HL-60 (cell line): ENCODE measurements around the gene CDHR5.
"Not testable (repeated sequence)": the region's sequence is repeated elsewhere in the genome, so short reads cannot be mapped to it uniquely, and the experiment has no call there.

Source experiments
- DNase-seq, 2 experiments: peaks; one replicate each; pipeline ENCODE4 v3.0.0-alpha.2; 2010 to 2020; ENCODE audit warnings: low read depth in 1 of 2, low spot score in 1 of 2
- H3K27ac ChIP-seq: fragments of 250-450 bp; sonication (Bioruptor Pico); replicated peaks from 2 replicates; pipeline ENCODE4 v1.5.1; 2020; ENCODE audit warnings: mild to moderate bottlenecking, moderate library complexity
- H3K27me3 ChIP-seq: fragments of 250-450 bp; sonication (Bioruptor Pico); 2 replicates; pipeline ENCODE4 v1.5.1; 2021; ENCODE audit warnings: mild to moderate bottlenecking, moderate library complexity; ENCODE audit not compliant: insufficient read depth, poor library complexity, severe bottlenecking
- H3K4me3 ChIP-seq: replicated peaks from 2 replicates; pipeline ENCODE4 v1.5.1; 2011; ENCODE audit warnings: mild to moderate bottlenecking, control low read depth, low read length; ENCODE audit not compliant: insufficient read depth
- CTCF ChIP-seq: IDR thresholded peaks from one replicate; pipeline ENCODE4 v1.5.1; 2011; ENCODE audit warnings: low read length, control low read depth, inconsistent platforms; ENCODE audit not compliant: insufficient read depth
- GABPA ChIP-seq: IDR thresholded peaks from 2 replicates; pipeline ENCODE4 v1.6.1; 2012; ENCODE audit warnings: low read depth
- POLR2AphosphoS5 ChIP-seq: IDR thresholded peaks from 2 replicates; pipeline ENCODE4 v1.6.1; 2012; ENCODE audit warnings: low read depth
- REST ChIP-seq: IDR thresholded peaks from 2 replicates; pipeline ENCODE4 v1.6.1; 2012; ENCODE audit warnings: low read depth; ENCODE audit not compliant: insufficient replicate concordance
- SPI1 ChIP-seq: IDR thresholded peaks from 2 replicates; pipeline ENCODE4 v1.6.1; 2012; ENCODE audit warnings: low read depth, mild to moderate bottlenecking, borderline replicate concordance

CDHR5 gene

GRCh38 chr11:653136-653535, 28.4 kb upstream of the CDHR5 start:
- not testable (repeated sequence) for H3K27ac ChIP-seq, H3K4me3 ChIP-seq, H3K27me3 ChIP-seq
- peak in 1 of 2 experiments; percentile 59 for DNase-seq
- peak; percentile 68 for TF ChIP-seq SPI1

GRCh38 chr11:650482-650881, 25.7 kb upstream of the CDHR5 start:
- no peak overlapping the region for H3K4me3 ChIP-seq
- no peak overlapping the region for H3K27ac ChIP-seq
- DNase-seq, result no peak
- no peaks in the 10 kb centered on the region for H3K27me3 ChIP-seq
- no peak for TF ChIP-seq REST
- TF ChIP-seq CTCF, result no peak
- TF ChIP-seq SPI1, result no peak
- TF ChIP-seq GABPA, result no peak
- no peak for TF ChIP-seq POLR2AphosphoS5

- not testable (repeated sequence) for H3K27me3 ChIP-seq, H3K27ac ChIP-seq, H3K4me3 ChIP-seq, DNase-seq
These were observed 23.0 kb upstream of the CDHR5 start for GRCh38 chr11:647672-648158.

GRCh38 chr11:646214-646613, 21.5 kb upstream of the CDHR5 start:
- no peak for TF ChIP-seq REST
- TF ChIP-seq GABPA, result no peak
- no peak for TF ChIP-seq SPI1
- TF ChIP-seq POLR2AphosphoS5, result no peak
- no peak for TF ChIP-seq CTCF
- Histone ChIP-seq H3K27ac (no peak overlapping the region), H3K27me3 (no peaks in the 10 kb centered on the region), H3K4me3 (no peak overlapping the region)
- no peak for DNase-seq

- TF ChIP-seq CTCF, result no peak
- TF ChIP-seq SPI1, result no peak
- TF ChIP-seq REST, result no peak
- no peak for TF ChIP-seq GABPA
- TF ChIP-seq POLR2AphosphoS5, result no peak; the same call in 1 of the 2 replicates
- no peak overlapping the region for H3K4me3 ChIP-seq
- no peak for DNase-seq
- no peaks in the 10 kb centered on the region for H3K27me3 ChIP-seq
- H3K27ac ChIP-seq, result no peak overlapping the region
These were observed 20.8 kb upstream of the CDHR5 start for GRCh38 chr11:645536-645935.
